Transverse colon (tissue), 4 donors: ENCODE measurements around the gene DCAF11. TPM values are rescaled to one million over a fixed set of nuclear protein-coding genes. Genes with fewer than 3 reads are reported as not detected.

ENCODE experiments used
- DNase-seq: peaks from one replicate; pipeline ENCODE4 v3.0.0-alpha.2; 2019
- H3K27ac ChIP-seq, 4 donors: fragments of 200-600 bp; sonication (generic); 2 replicates each; pipeline ENCODE4 v1.5.1; 2016 to 2018; ENCODE audit warnings: inconsistent platforms in 4 of 4
- H3K27me3 ChIP-seq: fragments of 200-600 bp; sonication (generic); 2 replicates; pipeline ENCODE4 v1.5.1; 2017; ENCODE audit warnings: inconsistent platforms
- H3K36me3 ChIP-seq, 4 donors: fragments of 200-600 bp; sonication (generic); 2 replicates each; pipeline ENCODE4 v1.5.1; 2017 to 2019; ENCODE audit warnings: inconsistent platforms in 4 of 4
- H3K4me1 ChIP-seq, 4 donors: fragments of 200-600 bp; sonication (generic); 2 replicates each; pipeline ENCODE4 v1.5.1; 2017 to 2020; ENCODE audit warnings: inconsistent platforms in 4 of 4
- H3K4me3 ChIP-seq, 4 donors: fragments of 200-600 bp; sonication (generic); 1 replicate in 1 of 4; 2 replicates in 3 of 4; pipeline versions ENCODE4 v1.5.1 to v1.6.1; 2017 to 2019; ENCODE audit warnings: inconsistent platforms in 4 of 4
- H3K9me3 ChIP-seq, 2 donors: fragments of 200-600 bp; sonication (generic); 2 replicates each; pipeline ENCODE4 v1.5.1; 2017 to 2019; ENCODE audit warnings: inconsistent platforms in 2 of 2
- EP300 ChIP-seq: sonication (generic); formaldehyde crosslinking; IDR thresholded peaks from one replicate; pipeline ENCODE4 v1.6.1; 2017; ENCODE audit warnings: antibody characterized with exemption, low read depth
- POLR2A ChIP-seq: fragments of 450-650 bp; IDR thresholded peaks from one replicate; pipeline ENCODE4 v1.6.1; 2016; ENCODE audit warnings: antibody characterized with exemption, mild to moderate bottlenecking, moderate library complexity
- POLR2AphosphoS5 ChIP-seq, 3 donors: sonication (generic); formaldehyde crosslinking; IDR thresholded peaks; one replicate each; pipeline ENCODE4 v1.6.1; 2016; ENCODE audit warnings: antibody characterized with exemption in 3 of 3
- whole genome bisulfite sequencing, 2 donors: methylation state at CpG; one replicate each; pipeline ENCODE4 v1.1.5; 2018; ENCODE audit warnings: low coverage in 1 of 2; 5-methylcytosine and 5-hydroxymethylcytosine counted together
- in situ Hi-C, 4 donors: fragments of 200-750 bp; cut with MboI; loops; one replicate each; pipeline versions ENCODE4 v1.15.0 to v1.15.1; 2017; ENCODE audit warnings: low sequenced_read_pairs in 3 of 4, low pct_ligation_motif_present in 1 of 4, low pct_unique_long_range_greater_than_20kb in 1 of 4
- intact Hi-C: fragments of 100-400 bp; cut with DNase I; formaldehyde crosslinking; loops from one replicate; pipeline ENCODE4 v1.15.1; 2023; ENCODE audit warnings: low total_unique reads
- total RNA-seq, 4 donors: library from RNA; depleted of rRNA; stranded (reverse); fragments of >200 nt; gene quantifications; one replicate each; pipeline ENCODE4 v1.1.0, GENCODE V29; 2016
- TF ChIP-seq, protein P1 (sequence below), 5 experiments: fragments of 200-600 bp in 3 of 5; fragments of 450-650 bp in 2 of 5; sonication (generic) in 3 of 5; IDR thresholded peaks; 1 replicate in 2 of 5; 2 replicates in 3 of 5; pipeline ENCODE4 v1.5.1; 2016 to 2017; ENCODE audit warnings: antibody characterized with exemption in 5 of 5, inconsistent platforms in 3 of 5, mild to moderate bottlenecking in 2 of 5, moderate library complexity in 1 of 5

The DCAF11 gene
- total RNA-seq, 4 donors from 2014 or later, result 86.4 to 267 (median 198) TPM

DNA sequence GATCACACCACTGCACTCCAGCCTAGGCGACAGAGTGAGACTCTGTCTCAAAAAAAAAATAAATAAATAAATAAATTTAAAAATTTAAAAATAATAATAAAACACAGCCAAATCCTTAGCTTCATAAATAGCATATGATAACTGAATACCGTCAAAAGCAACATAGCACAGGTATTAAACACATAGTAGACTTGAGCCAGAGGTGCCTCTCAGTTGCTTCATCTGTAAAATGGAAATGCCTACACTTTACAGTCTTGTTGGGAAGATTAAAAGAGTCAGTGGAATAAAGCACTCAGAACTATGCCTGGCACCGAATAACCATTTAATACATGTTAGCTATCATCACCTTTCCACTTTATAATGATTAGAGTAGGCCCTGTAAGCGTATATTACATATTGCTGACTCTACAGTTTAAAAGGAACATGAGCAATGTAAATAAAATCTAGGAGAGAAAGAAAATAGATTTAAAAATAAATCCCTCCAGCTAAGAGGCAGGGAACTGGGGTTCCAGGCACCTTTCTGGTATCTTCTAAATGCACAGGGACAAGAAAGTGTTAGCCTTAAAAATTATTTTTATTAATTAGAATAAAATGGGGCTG, 7.8 kb upstream of the DCAF11 start:
- WGBS, 2 donors, result 91 to 95% methylated on average over 4 of the region's 4 CpGs
- Histone ChIP-seq H3K4me3 (no peak overlapping the region), H3K36me3 (peaks cover 0 to 9% (median 0%) of the 10 kb centered on the region in 4 donors), H3K27ac (no peak overlapping the region), H3K9me3 (no peaks in the 10 kb centered on the region), H3K4me1 (peaks cover 0 to 25% (median 9%) of the 10 kb centered on the region in 4 donors), H3K27me3 (no peaks in the 10 kb centered on the region)
- in situ Hi-C loops (no loop called here), intact Hi-C loops (loop anchor here (5.0 to 10.0 kb wide), 2 partner anchors 44 to 48 kb away; no protein-coding TSS in a partner anchor)
- TF ChIP-seq POLR2A, result no peak
- TF ChIP-seq, protein P1, sequence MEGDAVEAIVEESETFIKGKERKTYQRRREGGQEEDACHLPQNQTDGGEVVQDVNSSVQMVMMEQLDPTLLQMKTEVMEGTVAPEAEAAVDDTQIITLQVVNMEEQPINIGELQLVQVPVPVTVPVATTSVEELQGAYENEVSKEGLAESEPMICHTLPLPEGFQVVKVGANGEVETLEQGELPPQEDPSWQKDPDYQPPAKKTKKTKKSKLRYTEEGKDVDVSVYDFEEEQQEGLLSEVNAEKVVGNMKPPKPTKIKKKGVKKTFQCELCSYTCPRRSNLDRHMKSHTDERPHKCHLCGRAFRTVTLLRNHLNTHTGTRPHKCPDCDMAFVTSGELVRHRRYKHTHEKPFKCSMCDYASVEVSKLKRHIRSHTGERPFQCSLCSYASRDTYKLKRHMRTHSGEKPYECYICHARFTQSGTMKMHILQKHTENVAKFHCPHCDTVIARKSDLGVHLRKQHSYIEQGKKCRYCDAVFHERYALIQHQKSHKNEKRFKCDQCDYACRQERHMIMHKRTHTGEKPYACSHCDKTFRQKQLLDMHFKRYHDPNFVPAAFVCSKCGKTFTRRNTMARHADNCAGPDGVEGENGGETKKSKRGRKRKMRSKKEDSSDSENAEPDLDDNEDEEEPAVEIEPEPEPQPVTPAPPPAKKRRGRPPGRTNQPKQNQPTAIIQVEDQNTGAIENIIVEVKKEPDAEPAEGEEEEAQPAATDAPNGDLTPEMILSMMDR (IDR thresholded peaks at IDR 0.05), result no peak
- DNase-seq, result no peak

DNA sequence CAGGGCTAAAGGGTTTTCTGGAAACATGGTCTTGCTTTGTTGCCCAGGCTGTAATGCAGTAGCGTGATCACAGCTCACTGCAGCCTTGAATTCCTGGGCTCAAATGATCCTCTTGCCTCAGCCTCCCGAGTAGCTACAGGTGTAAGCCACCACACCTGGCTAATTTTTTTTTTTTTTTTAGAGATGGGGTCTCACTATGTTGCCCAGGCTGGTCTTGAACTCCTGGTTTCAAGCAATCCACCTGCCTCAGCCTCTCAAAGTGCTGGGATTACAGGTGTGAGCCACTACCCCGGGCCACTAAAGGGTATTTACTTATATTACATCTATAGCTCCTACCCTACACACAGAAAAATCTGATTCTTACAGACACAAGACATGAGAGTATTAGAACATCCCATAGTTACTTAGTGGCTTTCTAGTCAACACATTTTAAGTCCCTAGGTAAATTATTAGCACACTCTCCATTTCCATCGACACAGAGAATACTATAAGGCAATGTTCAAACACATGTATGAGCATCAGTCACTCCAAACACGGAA, 6.2 kb upstream of the DCAF11 start:
- no peak overlapping the region for H3K4me3 ChIP-seq
- peaks cover 2 to 28% (median 11%) of the 10 kb centered on the region in 4 donors for H3K4me1 ChIP-seq
- 35 to 42% methylated on average over 4 to 5 of the region's 5 CpGs for WGBS, 2 donors

DNA sequence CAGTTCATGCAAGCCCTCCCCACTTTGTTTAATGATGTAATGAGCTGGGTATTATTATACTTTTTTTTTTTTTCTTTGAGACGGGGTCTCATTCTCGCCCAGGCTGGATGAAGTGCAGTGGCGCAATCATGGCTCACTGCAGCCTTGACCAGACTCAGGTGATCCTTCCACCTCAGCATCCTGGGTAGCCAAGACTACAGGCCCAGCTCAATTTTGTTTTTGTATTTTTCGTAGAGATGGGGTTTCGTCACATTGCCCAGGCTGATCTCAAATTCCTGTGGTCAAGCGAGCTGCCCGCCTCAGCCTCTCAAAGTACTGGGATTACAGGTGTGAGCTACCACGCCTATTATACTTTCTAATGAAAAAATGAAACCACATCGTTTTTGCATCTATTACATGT, 4.5 kb upstream of the DCAF11 start:
- H3K27me3 ChIP-seq, result no peaks in the 10 kb centered on the region
- no peak overlapping the region for H3K4me3 ChIP-seq
- intact Hi-C loops, result no loop called here
- no peaks in the 10 kb centered on the region for H3K9me3 ChIP-seq
- 66 to 85% methylated on average over 5 to 9 of the region's 9 CpGs for WGBS, 2 donors
- H3K4me1 ChIP-seq, result peaks cover 5 to 30% (median 12%) of the 10 kb centered on the region in 4 donors
- peak overlapping the region in 1 of 4 donors; percentile 2 for H3K27ac ChIP-seq
- DNase-seq, result no peak
- in situ Hi-C loops, result no loop called here
- no peak for TF ChIP-seq POLR2A
- TF ChIP-seq, protein P1 (IDR thresholded peaks at IDR 0.05), result no peak
- TF ChIP-seq EP300, result no peak
- no peak for TF ChIP-seq POLR2AphosphoS5 (IDR thresholded peaks at IDR 0.05)
- H3K36me3 ChIP-seq, result no peaks in the 10 kb centered on the region

More for the DNA sequence above, 6.2 kb upstream of the DCAF11 start:
- DNase-seq, result no peak
- no peaks in the 10 kb centered on the region for H3K9me3 ChIP-seq
- H3K27ac ChIP-seq, result peak overlapping the region; percentile 36 to 69 (median 48)
- in situ Hi-C loops (no loop called here), intact Hi-C loops (loop anchor here (5.0 to 10.0 kb wide), 2 partner anchors 46 kb away; no protein-coding TSS in a partner anchor)
- TF ChIP-seq POLR2AphosphoS5 (IDR thresholded peaks at IDR 0.05) (no peak), EP300 (no peak), POLR2A (no peak)
- TF ChIP-seq, protein P1 (IDR thresholded peaks at IDR 0.05), result no peak
- H3K27me3 ChIP-seq, result no peaks in the 10 kb centered on the region
- peaks cover 0 to 6% (median 0%) of the 10 kb centered on the region in 4 donors for H3K36me3 ChIP-seq

DNA sequence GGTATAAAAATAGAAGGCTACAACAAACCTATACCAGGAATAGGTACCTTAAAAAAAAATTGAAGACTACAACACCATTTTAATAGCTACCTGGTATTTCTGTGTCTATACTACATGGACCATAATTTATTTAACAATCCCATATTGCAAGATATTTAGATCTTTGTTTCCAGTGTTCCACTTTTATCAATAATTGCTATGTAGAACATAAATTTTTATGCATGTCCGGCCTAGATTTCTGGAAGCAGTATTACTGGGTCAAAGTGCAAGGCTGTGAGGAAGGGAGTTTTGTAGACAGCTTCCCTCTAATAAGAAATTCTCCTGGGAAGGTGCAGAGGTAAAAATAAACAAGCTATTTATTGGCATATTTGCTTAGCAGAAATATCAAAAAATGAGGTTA, 4.1 kb upstream of the DCAF11 start:
- in situ Hi-C loops, result no loop called here
- no peaks in the 10 kb centered on the region for H3K9me3 ChIP-seq
- no peaks in the 10 kb centered on the region for H3K36me3 ChIP-seq
- H3K27me3 ChIP-seq, result no peaks in the 10 kb centered on the region
- peaks cover 7 to 30% (median 12%) of the 10 kb centered on the region in 4 donors for H3K4me1 ChIP-seq
- WGBS, 2 donors, result 57 to 60% methylated on average over 1 of the region's 1 CpG
- no peak for DNase-seq
- TF ChIP-seq EP300 (no peak), POLR2AphosphoS5 (IDR thresholded peaks at IDR 0.05) (no peak), POLR2A (no peak)
- TF ChIP-seq, protein P1 (IDR thresholded peaks at IDR 0.05), result no peak
- intact Hi-C loops, result no loop called here
- H3K4me3 ChIP-seq, result no peak overlapping the region
- peak overlapping the region in 3 of 4 donors; percentile 2 to 38 (median 14) for H3K27ac ChIP-seq
